Fibroblast of gingiva (primary cell): ENCODE data around the gene ZYG11A.

ENCODE experiments used
- DNase-seq: peaks from one replicate; pipeline ENCODE4 v3.0.0-alpha.2; 2011; ENCODE audit warnings: low read depth

Gene ZYG11A

GRCh38 chr1:52918201-52918600 lies 75.6 kb downstream of the ZYG11A start:
- no peak for DNase-seq

GRCh38 chr1:52919051-52919722 lies 76.6 kb downstream of the ZYG11A start:
- no peak for DNase-seq

DNA sequence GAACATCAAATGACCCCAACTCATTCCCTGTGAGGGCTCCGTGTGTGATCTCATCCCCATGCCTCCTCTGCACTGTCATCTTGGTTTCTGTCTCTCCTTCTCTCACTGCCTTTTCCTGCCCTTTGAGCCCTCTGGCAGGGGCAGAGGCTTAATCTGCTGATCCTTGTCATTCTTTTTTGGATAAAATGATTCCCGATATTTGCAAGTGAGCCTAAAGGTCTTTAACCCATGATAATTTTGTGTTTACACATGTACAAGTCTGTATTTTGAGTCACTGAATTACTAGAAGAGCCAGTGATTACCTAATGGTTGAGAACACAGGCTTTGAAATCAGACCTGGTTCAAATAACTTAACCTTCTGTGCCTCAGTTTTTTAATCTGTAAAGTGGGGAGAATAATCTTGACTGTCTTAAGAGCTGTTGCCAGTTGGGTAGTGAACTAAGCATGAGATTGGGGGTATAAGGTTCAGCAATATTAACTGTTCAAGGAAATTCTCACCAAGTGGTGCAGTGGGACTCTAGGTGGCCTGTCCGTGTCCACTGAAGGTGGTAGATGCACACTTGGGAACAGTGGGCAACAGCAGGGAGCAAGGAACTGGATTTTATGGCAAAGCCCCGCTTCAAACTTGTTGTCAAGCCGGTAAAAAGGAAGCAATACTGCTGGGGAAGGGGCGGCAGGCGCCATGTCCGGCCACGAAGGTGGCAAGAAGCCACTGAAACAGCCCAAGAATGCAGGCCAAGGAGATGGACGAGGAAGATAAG lies 77.3 kb downstream of the ZYG11A start:
- DNase-seq: no peak

GRCh38 chr1:52920791-52921291 lies 78.3 kb downstream of the ZYG11A start:
- peak; percentile 20 for DNase-seq

- no peak for DNase-seq
Measured at GRCh38 chr1:52925571-52926005, 83.0 kb downstream of the ZYG11A start.

- DNase-seq: no peak
Measured at GRCh38 chr1:52926864-52927211, 84.3 kb downstream of the ZYG11A start.

- peak; percentile 66 for DNase-seq
Measured at GRCh38 chr1:52927212-52928014, 84.9 kb downstream of the ZYG11A start, which contains the start of gene SCP2. TSS of gene SCP2 (plus strand) at chr1:52927276. CDS start at chr1:52927397, 121 bp downstream.

- DNase-seq: no peak
Measured at GRCh38 chr1:52928015-52928404, 85.5 kb downstream of the ZYG11A start.

GRCh38 chr1:52929019-52929418 lies 86.5 kb downstream of the ZYG11A start:
- DNase-seq: no peak

DNA sequence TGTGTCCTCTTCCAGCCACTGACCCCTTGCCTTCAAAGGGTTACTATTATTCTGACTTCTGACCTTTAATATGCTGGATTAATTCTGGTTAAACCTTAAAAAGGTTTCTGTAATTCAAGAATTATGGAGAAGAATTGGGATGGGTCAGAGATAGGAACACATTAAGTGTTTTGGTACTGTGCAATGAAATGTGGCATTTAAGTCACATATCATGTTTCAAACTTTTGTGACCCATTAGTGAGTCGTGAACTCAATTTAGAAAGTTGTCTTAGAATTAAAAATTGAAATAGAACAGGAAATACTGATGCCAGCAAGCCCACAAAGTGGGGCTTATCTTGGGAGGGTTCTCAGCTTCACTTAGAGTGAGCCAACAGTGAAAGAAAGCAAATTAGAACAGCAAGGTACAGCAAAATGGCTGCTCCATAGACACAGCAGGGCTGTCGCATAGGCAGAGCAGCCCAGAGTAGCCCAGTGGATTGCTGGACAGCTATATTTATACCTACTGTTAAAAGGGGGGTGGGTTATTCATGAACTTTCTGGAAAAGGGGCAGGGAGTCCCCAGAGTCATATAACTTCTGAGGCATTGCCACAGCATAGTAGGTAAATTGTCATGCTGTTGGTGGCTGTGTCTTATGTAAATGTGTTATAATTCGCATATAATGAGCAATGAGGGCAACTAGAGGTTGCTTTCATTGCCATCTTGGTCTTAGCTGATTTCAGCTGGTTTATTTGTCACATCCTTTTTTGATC lies 95.0 kb downstream of the ZYG11A start:
- DNase-seq: no peak

- no peak for DNase-seq
Measured at GRCh38 chr1:52938183-52938451, 95.6 kb downstream of the ZYG11A start.

DNA sequence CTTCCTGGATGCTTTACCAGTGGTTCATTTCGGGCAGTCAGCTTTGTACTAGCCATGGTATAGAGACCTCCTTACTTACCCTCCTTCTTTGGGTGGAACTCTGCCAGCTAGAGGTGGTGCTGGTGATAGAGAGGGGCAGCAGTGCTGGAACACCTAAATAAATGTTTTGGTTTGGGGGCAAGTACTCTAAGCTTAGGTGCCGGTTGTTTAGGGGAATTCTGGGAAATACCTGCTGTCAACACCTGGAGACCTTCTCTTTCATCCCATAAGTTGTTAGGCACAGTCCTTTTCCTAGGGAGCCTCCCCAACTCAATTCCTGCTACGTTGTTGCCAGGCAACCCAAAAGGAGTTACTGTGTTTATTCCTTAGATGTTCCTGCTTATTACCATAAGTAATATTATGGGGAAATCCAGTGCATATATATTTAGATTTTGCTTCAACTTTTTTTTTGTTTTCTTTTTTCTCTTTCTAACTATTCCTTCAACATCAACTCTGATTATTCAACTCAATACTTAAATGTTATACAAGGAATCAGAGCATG lies 101.4 kb downstream of the ZYG11A start:
- DNase-seq: no peak

GRCh38 chr1:52944566-52944965 lies 102.0 kb downstream of the ZYG11A start:
- no peak for DNase-seq
